ENCODE results near the gene ACKR1.

GRCh38 chr1:159184201-159184600 lies 20.5 kb upstream of the ACKR1 start:
- TF ChIP-seq, protein P1, sequence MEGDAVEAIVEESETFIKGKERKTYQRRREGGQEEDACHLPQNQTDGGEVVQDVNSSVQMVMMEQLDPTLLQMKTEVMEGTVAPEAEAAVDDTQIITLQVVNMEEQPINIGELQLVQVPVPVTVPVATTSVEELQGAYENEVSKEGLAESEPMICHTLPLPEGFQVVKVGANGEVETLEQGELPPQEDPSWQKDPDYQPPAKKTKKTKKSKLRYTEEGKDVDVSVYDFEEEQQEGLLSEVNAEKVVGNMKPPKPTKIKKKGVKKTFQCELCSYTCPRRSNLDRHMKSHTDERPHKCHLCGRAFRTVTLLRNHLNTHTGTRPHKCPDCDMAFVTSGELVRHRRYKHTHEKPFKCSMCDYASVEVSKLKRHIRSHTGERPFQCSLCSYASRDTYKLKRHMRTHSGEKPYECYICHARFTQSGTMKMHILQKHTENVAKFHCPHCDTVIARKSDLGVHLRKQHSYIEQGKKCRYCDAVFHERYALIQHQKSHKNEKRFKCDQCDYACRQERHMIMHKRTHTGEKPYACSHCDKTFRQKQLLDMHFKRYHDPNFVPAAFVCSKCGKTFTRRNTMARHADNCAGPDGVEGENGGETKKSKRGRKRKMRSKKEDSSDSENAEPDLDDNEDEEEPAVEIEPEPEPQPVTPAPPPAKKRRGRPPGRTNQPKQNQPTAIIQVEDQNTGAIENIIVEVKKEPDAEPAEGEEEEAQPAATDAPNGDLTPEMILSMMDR (IDR thresholded peaks at IDR 0.05) = no peak
- TF ChIP-seq EZH2phosphoT487 (IDR thresholded peaks at IDR 0.05) = no peak

All from neural progenitor cell (in vitro differentiated cells).